ENCODE results near the gene ECI1.

DNA sequence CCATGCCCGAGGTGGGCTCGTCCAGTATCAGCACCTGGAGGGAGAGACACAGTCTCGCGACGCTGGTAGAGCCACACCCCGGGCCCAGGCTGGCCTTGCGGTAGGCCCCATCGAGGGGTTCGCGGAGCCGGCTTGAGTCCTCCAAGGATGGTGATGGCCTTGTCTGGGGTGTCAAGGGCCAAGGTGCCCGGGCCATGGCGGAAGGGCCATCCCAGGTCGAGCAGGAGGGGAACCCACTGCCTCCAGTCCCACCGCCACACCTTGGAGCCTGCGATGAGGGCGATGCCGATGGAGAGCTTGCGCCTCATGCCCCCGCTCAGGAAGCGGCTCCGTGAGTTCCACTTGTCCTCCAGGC is 46.1 kb upstream of the ECI1 start:
- TF ChIP-seq, protein P1, sequence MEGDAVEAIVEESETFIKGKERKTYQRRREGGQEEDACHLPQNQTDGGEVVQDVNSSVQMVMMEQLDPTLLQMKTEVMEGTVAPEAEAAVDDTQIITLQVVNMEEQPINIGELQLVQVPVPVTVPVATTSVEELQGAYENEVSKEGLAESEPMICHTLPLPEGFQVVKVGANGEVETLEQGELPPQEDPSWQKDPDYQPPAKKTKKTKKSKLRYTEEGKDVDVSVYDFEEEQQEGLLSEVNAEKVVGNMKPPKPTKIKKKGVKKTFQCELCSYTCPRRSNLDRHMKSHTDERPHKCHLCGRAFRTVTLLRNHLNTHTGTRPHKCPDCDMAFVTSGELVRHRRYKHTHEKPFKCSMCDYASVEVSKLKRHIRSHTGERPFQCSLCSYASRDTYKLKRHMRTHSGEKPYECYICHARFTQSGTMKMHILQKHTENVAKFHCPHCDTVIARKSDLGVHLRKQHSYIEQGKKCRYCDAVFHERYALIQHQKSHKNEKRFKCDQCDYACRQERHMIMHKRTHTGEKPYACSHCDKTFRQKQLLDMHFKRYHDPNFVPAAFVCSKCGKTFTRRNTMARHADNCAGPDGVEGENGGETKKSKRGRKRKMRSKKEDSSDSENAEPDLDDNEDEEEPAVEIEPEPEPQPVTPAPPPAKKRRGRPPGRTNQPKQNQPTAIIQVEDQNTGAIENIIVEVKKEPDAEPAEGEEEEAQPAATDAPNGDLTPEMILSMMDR (IDR thresholded peaks at IDR 0.05) = no peak
- TF ChIP-seq POLR2A (IDR thresholded peaks at IDR 0.05) = no peak
